ENCODE measurements around the gene AP2A1. TPM values are rescaled to one million over a fixed set of nuclear protein-coding genes. Genes with fewer than 3 reads are reported as not detected.

The AP2A1 gene
- total RNA-seq, 1 experiment from 2014 or later, result 72.1 TPM

DNA sequence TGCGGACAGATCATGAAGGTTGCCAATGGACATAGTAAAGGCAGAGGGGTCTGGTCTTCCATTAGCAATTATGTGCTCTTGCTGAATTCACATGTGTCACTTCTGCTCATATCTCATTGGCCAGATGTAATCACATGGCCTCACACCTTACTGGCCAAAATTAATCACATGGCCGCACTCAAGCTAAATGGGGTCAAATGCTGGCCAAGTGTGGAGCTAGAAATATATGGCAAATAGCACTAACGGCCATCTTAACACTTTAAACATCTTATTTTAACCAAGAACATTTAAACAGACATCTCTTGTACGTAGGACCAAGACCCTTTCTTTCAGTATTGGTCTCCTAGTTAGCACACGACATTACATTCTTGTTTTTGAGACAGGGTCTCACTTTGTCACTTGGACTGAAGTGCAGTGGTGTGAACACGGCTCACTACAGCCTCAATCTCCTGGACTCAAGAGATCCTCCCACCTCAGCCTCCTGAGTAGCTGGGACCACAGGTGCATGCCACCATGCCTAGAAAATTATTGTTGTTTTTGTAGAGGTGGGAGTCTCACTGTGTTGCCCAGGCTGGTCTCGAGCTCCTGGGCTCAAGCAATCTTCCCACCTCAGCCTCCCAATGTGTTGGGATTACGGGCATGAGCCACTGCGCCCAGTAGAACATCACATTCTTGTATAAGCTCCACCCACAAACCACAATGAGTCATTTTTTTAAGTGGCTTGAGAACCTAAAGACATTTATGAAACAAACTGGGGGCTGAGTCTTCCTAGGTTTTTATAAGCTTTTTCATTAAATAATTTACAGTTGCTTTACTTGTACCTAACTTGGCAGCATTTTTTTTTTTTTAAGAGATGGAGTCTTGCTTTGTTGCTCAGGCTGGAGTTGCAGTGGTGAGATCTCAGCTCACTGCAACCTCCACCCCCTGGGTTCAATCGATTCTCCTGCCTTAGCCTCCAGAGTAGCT lies 81.2 kb downstream of the AP2A1 start:
- ChIA-PET POLR2A (no interaction called here), CTCF (no interaction called here)
- peaks cover 2% of the 10 kb centered on the region; the same call in 1 of the 2 replicates for H3K4me1 ChIP-seq (ENCODE audit: control insufficient read depth, insufficient read depth, low read length)
- H3K27ac ChIP-seq (ENCODE audit: low read length), result no peak overlapping the region
- TF ChIP-seq, protein P1, sequence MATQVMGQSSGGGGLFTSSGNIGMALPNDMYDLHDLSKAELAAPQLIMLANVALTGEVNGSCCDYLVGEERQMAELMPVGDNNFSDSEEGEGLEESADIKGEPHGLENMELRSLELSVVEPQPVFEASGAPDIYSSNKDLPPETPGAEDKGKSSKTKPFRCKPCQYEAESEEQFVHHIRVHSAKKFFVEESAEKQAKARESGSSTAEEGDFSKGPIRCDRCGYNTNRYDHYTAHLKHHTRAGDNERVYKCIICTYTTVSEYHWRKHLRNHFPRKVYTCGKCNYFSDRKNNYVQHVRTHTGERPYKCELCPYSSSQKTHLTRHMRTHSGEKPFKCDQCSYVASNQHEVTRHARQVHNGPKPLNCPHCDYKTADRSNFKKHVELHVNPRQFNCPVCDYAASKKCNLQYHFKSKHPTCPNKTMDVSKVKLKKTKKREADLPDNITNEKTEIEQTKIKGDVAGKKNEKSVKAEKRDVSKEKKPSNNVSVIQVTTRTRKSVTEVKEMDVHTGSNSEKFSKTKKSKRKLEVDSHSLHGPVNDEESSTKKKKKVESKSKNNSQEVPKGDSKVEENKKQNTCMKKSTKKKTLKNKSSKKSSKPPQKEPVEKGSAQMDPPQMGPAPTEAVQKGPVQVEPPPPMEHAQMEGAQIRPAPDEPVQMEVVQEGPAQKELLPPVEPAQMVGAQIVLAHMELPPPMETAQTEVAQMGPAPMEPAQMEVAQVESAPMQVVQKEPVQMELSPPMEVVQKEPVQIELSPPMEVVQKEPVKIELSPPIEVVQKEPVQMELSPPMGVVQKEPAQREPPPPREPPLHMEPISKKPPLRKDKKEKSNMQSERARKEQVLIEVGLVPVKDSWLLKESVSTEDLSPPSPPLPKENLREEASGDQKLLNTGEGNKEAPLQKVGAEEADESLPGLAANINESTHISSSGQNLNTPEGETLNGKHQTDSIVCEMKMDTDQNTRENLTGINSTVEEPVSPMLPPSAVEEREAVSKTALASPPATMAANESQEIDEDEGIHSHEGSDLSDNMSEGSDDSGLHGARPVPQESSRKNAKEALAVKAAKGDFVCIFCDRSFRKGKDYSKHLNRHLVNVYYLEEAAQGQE (IDR thresholded peaks at IDR 0.05; ENCODE audit: insufficient read depth in 1 of 2, low read depth in 2 of 2, low read length in 1 of 2), result no peak
- TF ChIP-seq, protein P2, sequence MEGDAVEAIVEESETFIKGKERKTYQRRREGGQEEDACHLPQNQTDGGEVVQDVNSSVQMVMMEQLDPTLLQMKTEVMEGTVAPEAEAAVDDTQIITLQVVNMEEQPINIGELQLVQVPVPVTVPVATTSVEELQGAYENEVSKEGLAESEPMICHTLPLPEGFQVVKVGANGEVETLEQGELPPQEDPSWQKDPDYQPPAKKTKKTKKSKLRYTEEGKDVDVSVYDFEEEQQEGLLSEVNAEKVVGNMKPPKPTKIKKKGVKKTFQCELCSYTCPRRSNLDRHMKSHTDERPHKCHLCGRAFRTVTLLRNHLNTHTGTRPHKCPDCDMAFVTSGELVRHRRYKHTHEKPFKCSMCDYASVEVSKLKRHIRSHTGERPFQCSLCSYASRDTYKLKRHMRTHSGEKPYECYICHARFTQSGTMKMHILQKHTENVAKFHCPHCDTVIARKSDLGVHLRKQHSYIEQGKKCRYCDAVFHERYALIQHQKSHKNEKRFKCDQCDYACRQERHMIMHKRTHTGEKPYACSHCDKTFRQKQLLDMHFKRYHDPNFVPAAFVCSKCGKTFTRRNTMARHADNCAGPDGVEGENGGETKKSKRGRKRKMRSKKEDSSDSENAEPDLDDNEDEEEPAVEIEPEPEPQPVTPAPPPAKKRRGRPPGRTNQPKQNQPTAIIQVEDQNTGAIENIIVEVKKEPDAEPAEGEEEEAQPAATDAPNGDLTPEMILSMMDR (IDR thresholded peaks at IDR 0.05), result no peak
- TF ChIP-seq SIN3A (IDR thresholded peaks at IDR 0.05; ENCODE audit: borderline replicate concordance, insufficient read depth, low read depth, low read length) (no peak), POLR2AphosphoS5 (IDR thresholded peaks at IDR 0.05; ENCODE audit: low read depth, low read length) (no peak), TCF7L2 (IDR thresholded peaks at IDR 0.05; ENCODE audit: low read depth, low read length) (no peak)
- ATAC-seq (no peak), DNase-seq (ENCODE audit: low read depth, low spot score) (no peak)
- intact Hi-C loops (cut with micrococcal nuclease; ENCODE audit: unreplicated experiment) (no loop called here), in situ Hi-C loops (cut with HindIII; ENCODE audit: low pct_unique_long_range_greater_than_20kb, low sequenced_read_pairs) (no loop called here)
- no TSS peak for BruUV-seq (replicated peaks)
- H3K9me3 ChIP-seq (ENCODE audit: control insufficient read depth, insufficient read depth, low read depth, low read length), result no peaks in the 10 kb centered on the region
- no peaks in the 10 kb centered on the region for H3K27me3 ChIP-seq (ENCODE audit: control insufficient read depth, insufficient read depth, low read length)
- H3K4me3 ChIP-seq (ENCODE audit: low read depth in 2 of 2, low read length in 2 of 2), result no peak overlapping the region
- H3K36me3 ChIP-seq (ENCODE audit: control insufficient read depth, insufficient read depth, low read length), result no peaks in the 10 kb centered on the region

GRCh38 chr19:49848938-49849337 lies 82.1 kb downstream of the AP2A1 start:
- Histone ChIP-seq H3K4me1 (ENCODE audit: control insufficient read depth, insufficient read depth, low read length) (peaks cover 11% of the 10 kb centered on the region), H3K36me3 (ENCODE audit: control insufficient read depth, insufficient read depth, low read length) (no peaks in the 10 kb centered on the region), H3K4me3 (ENCODE audit: low read depth in 2 of 2, low read length in 2 of 2) (no peak overlapping the region), H3K27me3 (ENCODE audit: control insufficient read depth, insufficient read depth, low read length) (no peaks in the 10 kb centered on the region), H3K27ac (ENCODE audit: low read length) (no peak overlapping the region), H3K9me3 (ENCODE audit: control insufficient read depth, insufficient read depth, low read depth, low read length) (no peaks in the 10 kb centered on the region)
- ChIA-PET CTCF (no interaction called here), POLR2A (no interaction called here)
- ATAC-seq, result no peak
- no TSS peak for BruUV-seq (replicated peaks)
- TF ChIP-seq SIN3A (IDR thresholded peaks at IDR 0.05; ENCODE audit: borderline replicate concordance, insufficient read depth, low read depth, low read length) (no peak), TCF7L2 (IDR thresholded peaks at IDR 0.05; ENCODE audit: low read depth, low read length) (no peak), POLR2AphosphoS5 (IDR thresholded peaks at IDR 0.05; ENCODE audit: low read depth, low read length) (no peak)
- TF ChIP-seq, protein P1 (IDR thresholded peaks at IDR 0.05; ENCODE audit: insufficient read depth in 1 of 2, low read depth in 2 of 2, low read length in 1 of 2), result no peak
- TF ChIP-seq, protein P2 (IDR thresholded peaks at IDR 0.05), result no peak
- in situ Hi-C loops (cut with HindIII; ENCODE audit: low pct_unique_long_range_greater_than_20kb, low sequenced_read_pairs), result no loop called here
- intact Hi-C loops (cut with micrococcal nuclease; ENCODE audit: unreplicated experiment), result no loop called here
- no peak for DNase-seq (ENCODE audit: low read depth, low spot score)

Data from Panc1 (cell line).